Bronchial epithelial cell (primary cell): ENCODE results near the gene CMTM1. TPM values are rescaled to one million over a fixed set of nuclear protein-coding genes. Genes with fewer than 3 reads are reported as not detected.

Source experiments
- DNase-seq: peaks from one replicate; pipeline ENCODE4 v3.0.0-alpha.2; 2010; ENCODE audit warnings: low read depth
- FAIRE-seq: peaks from 2 replicates; lab custom pipeline; 2011; peaks lifted over from hg19 to GRCh38; lab: Jason Lieb, UNC
- H3K27me3 ChIP-seq: 2 replicates; pipeline ENCODE4 v1.5.1; 2011; ENCODE audit warnings: low read length; ENCODE audit not compliant: control insufficient read depth, insufficient read depth
- H3K36me3 ChIP-seq: 2 replicates; pipeline ENCODE4 v1.5.1; 2011; ENCODE audit warnings: low read length; ENCODE audit not compliant: control insufficient read depth, insufficient read depth
- H3K4me3 ChIP-seq: 2 replicates; pipeline ENCODE4 v1.5.1; 2011; ENCODE audit warnings: mild to moderate bottlenecking, low read depth, low read length, control low read depth
- total RNA-seq: library from RNA; depleted of rRNA; stranded (reverse); fragments of >200 nt; gene quantifications from 2 replicates; pipeline ENCODE4 v1.2.1, GENCODE V29; 2014
- TF ChIP-seq, protein P1 (sequence below): IDR thresholded peaks from 2 replicates; pipeline ENCODE4 v1.5.1; 2011; ENCODE audit warnings: mild to moderate bottlenecking, moderate library complexity, low read length, control low read depth, inconsistent platforms; ENCODE audit not compliant: insufficient read depth, severe bottlenecking

Gene CMTM1
- total RNA-seq, 1 donor from 2014 or later, result 0.26 TPM

- DNase-seq (no peak), FAIRE-seq (no peak)
- H3K27me3 ChIP-seq, result no peaks in the 10 kb centered on the region
- no peaks in the 10 kb centered on the region for H3K36me3 ChIP-seq
- TF ChIP-seq, protein P1, sequence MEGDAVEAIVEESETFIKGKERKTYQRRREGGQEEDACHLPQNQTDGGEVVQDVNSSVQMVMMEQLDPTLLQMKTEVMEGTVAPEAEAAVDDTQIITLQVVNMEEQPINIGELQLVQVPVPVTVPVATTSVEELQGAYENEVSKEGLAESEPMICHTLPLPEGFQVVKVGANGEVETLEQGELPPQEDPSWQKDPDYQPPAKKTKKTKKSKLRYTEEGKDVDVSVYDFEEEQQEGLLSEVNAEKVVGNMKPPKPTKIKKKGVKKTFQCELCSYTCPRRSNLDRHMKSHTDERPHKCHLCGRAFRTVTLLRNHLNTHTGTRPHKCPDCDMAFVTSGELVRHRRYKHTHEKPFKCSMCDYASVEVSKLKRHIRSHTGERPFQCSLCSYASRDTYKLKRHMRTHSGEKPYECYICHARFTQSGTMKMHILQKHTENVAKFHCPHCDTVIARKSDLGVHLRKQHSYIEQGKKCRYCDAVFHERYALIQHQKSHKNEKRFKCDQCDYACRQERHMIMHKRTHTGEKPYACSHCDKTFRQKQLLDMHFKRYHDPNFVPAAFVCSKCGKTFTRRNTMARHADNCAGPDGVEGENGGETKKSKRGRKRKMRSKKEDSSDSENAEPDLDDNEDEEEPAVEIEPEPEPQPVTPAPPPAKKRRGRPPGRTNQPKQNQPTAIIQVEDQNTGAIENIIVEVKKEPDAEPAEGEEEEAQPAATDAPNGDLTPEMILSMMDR, result no peak
- H3K4me3 ChIP-seq, result no peak overlapping the region
These were observed 6.1 kb downstream of the CMTM1 start for GRCh38 chr16:66572356-66572755.

DNA sequence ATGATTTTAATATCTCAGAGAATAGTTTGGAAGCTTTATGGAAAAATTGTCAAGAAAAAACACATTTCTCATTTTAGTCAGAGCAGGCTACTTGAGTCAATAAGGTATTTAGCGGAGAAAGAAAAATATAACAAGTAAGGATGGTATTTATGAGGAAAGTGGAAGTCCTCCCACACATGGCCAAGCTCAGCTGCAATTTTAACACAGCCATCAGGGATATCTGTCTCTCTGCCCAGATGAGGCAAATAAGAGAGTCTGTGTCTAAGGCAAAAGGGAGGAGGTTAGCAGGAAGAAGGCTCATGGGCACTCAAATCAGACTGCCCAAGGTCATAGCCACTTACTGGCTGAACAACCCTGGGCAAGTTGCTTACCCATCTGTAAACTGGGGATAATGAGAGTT is 7.8 kb downstream of the CMTM1 start:
- Histone ChIP-seq H3K27me3 (peaks cover 12% of the 10 kb centered on the region), H3K4me3 (no peak overlapping the region), H3K36me3 (no peaks in the 10 kb centered on the region)
- FAIRE-seq (no peak), DNase-seq (no peak)
- TF ChIP-seq, protein P1, result no peak

DNA sequence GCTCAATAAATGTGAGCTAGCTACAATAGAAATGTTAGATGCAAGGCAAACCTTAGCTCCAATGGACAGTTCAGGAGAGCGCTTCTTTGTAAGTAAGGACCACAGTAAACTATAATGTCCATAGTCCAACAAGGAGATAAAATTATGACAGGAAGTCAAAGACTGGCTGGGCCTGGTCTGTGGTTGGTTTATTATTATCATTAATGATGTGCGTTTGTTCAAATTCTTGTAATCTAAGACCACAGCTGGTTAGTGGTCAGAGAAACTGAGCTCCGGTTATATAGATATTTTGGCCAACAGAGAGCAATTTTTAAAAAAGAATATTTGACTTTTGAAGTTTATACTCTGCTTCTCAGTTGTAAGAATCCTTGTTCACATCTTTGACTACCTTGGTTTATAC is 8.3 kb downstream of the CMTM1 start:
- TF ChIP-seq, protein P1, result no peak
- no peak overlapping the region for H3K4me3 ChIP-seq
- H3K36me3 ChIP-seq, result no peaks in the 10 kb centered on the region
- DNase-seq (no peak), FAIRE-seq (no peak)
- peaks cover 15% of the 10 kb centered on the region for H3K27me3 ChIP-seq

GRCh38 chr16:66575060-66575459 is 8.8 kb downstream of the CMTM1 start:
- Histone ChIP-seq H3K36me3 (no peaks in the 10 kb centered on the region), H3K27me3 (peaks cover 15% of the 10 kb centered on the region), H3K4me3 (no peak overlapping the region)
- DNase-seq, result no peak
- FAIRE-seq, result no peak
- TF ChIP-seq, protein P1, result no peak

DNA sequence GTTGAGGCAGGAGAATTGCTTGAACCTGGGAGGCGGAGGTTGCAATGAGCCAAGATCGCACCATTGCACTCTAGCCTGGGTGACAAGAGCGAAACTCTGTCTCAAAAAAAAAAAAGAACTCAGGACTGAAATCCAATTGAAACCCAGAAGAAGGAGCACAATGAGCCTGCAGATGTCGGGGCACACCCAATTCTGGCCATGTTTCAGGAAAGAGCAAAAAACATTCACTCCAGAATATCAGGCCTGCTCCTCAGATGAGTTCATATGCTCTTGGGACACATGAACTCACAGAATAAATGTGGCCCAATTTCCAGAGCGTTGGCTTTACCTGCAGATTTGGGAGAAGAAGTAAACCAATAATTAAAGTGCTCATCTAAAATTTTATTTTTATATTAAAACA is 10.1 kb downstream of the CMTM1 start:
- DNase-seq, result no peak
- FAIRE-seq, result no peak
- H3K36me3 ChIP-seq, result no peaks in the 10 kb centered on the region
- peaks cover 15% of the 10 kb centered on the region for H3K27me3 ChIP-seq
- TF ChIP-seq, protein P1, result no peak
- H3K4me3 ChIP-seq, result no peak overlapping the region
